CD14-positive monocyte (primary cell): ENCODE data around the gene PIK3CD. TPM values are rescaled to one million over a fixed set of nuclear protein-coding genes. Genes with fewer than 3 reads are reported as not detected.

Source experiments
- DNase-seq, 3 donors: peaks; one replicate each; pipeline ENCODE4 v3.0.0-alpha.2; 2011 to 2022
- H2AFZ ChIP-seq: 2 replicates; pipeline ENCODE4 v1.6.0; 2012; ENCODE audit warnings: mild to moderate bottlenecking, low read depth, low read length, inconsistent platforms; ENCODE audit not compliant: insufficient read depth, poor library complexity, severe bottlenecking
- H3K27ac ChIP-seq, 2 donors: 1 replicate in 1 of 2; 2 replicates in 1 of 2; pipeline ENCODE4 v1.5.1; 2012 to 2013; ENCODE audit warnings: low read length in 2 of 2, control low read depth in 1 of 2, inconsistent platforms in 1 of 2, low read depth in 1 of 2, mild to moderate bottlenecking in 1 of 2
- H3K27me3 ChIP-seq, 2 donors: one replicate each; pipeline versions ENCODE4 v1.6.0 to v1.6.1; 2011 to 2013; ENCODE audit warnings: low read length in 2 of 2; ENCODE audit not compliant: control insufficient read depth in 2 of 2, insufficient read depth in 2 of 2
- H3K36me3 ChIP-seq, 2 donors: replicated peaks in 1 of 2; 1 replicate in 1 of 2; 2 replicates in 1 of 2; pipeline versions ENCODE4 v1.5.1 to v1.6.1; 2012 to 2013; ENCODE audit warnings: low read length in 2 of 2, control low read depth in 1 of 2, inconsistent platforms in 1 of 2, mild to moderate bottlenecking in 1 of 2; ENCODE audit not compliant: insufficient read depth in 2 of 2, control insufficient read depth in 1 of 2
- H3K4me1 ChIP-seq, 2 donors: 1 replicate in 1 of 2; 2 replicates in 1 of 2; pipeline versions ENCODE4 v1.5.1 to v1.6.1; 2012 to 2013; ENCODE audit warnings: low read length in 2 of 2, control low read depth in 1 of 2, inconsistent platforms in 1 of 2, mild to moderate bottlenecking in 1 of 2, moderate library complexity in 1 of 2; ENCODE audit not compliant: insufficient read depth in 2 of 2, control insufficient read depth in 1 of 2
- H3K4me2 ChIP-seq: replicated peaks from 2 replicates; pipeline ENCODE3; 2012; ENCODE audit warnings: low read length, moderate library complexity, mild to moderate bottlenecking; ENCODE audit not compliant: poor library complexity, severe bottlenecking; ENCODE audit errors: extremely low read depth
- H3K4me3 ChIP-seq, 3 experiments: fragments of 200-600 bp in 1 of 3; sonication (generic) in 1 of 3; replicated peaks in 1 of 3; 1 replicate in 2 of 3; 2 replicates in 1 of 3; pipeline ENCODE4 v1.5.1; 2011 to 2013; ENCODE audit warnings: low read length in 3 of 3, mild to moderate bottlenecking in 3 of 3, control low read depth in 2 of 3, low read depth in 2 of 3, inconsistent platforms in 1 of 3, moderate library complexity in 1 of 3
- H3K79me2 ChIP-seq: 2 replicates; pipeline ENCODE4 v1.6.0; 2012; ENCODE audit warnings: mild to moderate bottlenecking, control low read depth, inconsistent platforms, low read length, moderate library complexity; ENCODE audit not compliant: insufficient read depth
- H3K9ac ChIP-seq: 2 replicates; pipeline ENCODE4 v1.6.0; 2017; ENCODE audit warnings: low read length, mild to moderate bottlenecking; ENCODE audit not compliant: insufficient read depth, poor library complexity, severe bottlenecking
- H3K9me3 ChIP-seq, 2 donors: replicated peaks in 1 of 2; 1 replicate in 1 of 2; 2 replicates in 1 of 2; pipeline versions ENCODE4 v1.5.1 to v1.6.1; 2012 to 2013; ENCODE audit warnings: low read length in 2 of 2, control low read depth in 1 of 2; ENCODE audit not compliant: control insufficient read depth in 1 of 2, insufficient read depth in 1 of 2
- H4K20me1 ChIP-seq: 2 replicates; pipeline ENCODE4 v1.6.0; 2012; ENCODE audit warnings: mild to moderate bottlenecking, low read length, control low read depth, moderate library complexity; ENCODE audit not compliant: insufficient read depth
- H3K27ac Mint-ChIP-seq, 7 donors: one replicate each; pipeline ENCODE4 v1.8.0; 2020; ENCODE audit warnings: mild to moderate bottlenecking in 7 of 7, mixed read lengths in 7 of 7, moderate library complexity in 6 of 7, inconsistent platforms in 2 of 7
- H3K27me3 Mint-ChIP-seq, 3 donors: one replicate each; pipeline ENCODE4 v1.8.0; 2021 to 2022; ENCODE audit warnings: low read depth in 3 of 3, mild to moderate bottlenecking in 3 of 3, mixed read lengths in 3 of 3, moderate library complexity in 3 of 3, inconsistent platforms in 1 of 3
- H3K36me3 Mint-ChIP-seq, 2 donors: one replicate each; pipeline ENCODE4 v1.8.0; 2020; ENCODE audit warnings: mixed read lengths in 2 of 2, inconsistent platforms in 1 of 2, mild to moderate bottlenecking in 1 of 2
- H3K4me1 Mint-ChIP-seq: one replicate; pipeline ENCODE4 v1.8.0; 2020; ENCODE audit warnings: mild to moderate bottlenecking, mixed read lengths
- H3K4me3 Mint-ChIP-seq, 2 donors: one replicate each; pipeline ENCODE4 v1.8.0; 2020; ENCODE audit warnings: mild to moderate bottlenecking in 2 of 2, mixed read lengths in 2 of 2, moderate library complexity in 1 of 2
- H3K9me3 Mint-ChIP-seq, 7 donors: one replicate each; pipeline ENCODE4 v1.8.0; 2020 to 2022; ENCODE audit warnings: mixed read lengths in 7 of 7, mild to moderate bottlenecking in 6 of 7, moderate library complexity in 6 of 7, inconsistent platforms in 2 of 7
- CTCF ChIP-seq: fragments of 200-600 bp; IDR thresholded peaks from one replicate; pipeline ENCODE4 v1.8.0; 2022; ENCODE audit warnings: antibody characterized with exemption, mild to moderate bottlenecking
- WGBS: methylation state at CpG from one replicate; pipeline ENCODE4 v1.1.5; 2013; ENCODE audit warnings: missing lambda C conversion rate; ENCODE audit not compliant: insufficient coverage; 5-methylcytosine and 5-hydroxymethylcytosine counted together
- intact Hi-C, 2 donors: fragments of 100-400 bp; cut with micrococcal nuclease; formaldehyde crosslinking; loops; one replicate each; pipeline versions ENCODE4 v1.15.0 to v1.15.1; 2023
- polyA plus RNA-seq, 3 donors: library from polyadenylated mRNA; depleted of rRNA in 1 of 3; unstranded in 2 of 3; stranded (reverse) in 1 of 3; fragments of 300-500 nt in 2 of 3; fragments of >200 nt in 1 of 3; fragmentation: Illumina TruSeq in 2 of 3; gene quantifications; 1 replicate in 2 of 3; 2 replicates in 1 of 3; pipeline ENCODE4 v1.2.3, GENCODE V29; 2012 to 2021

The PIK3CD gene
- polyA plus RNA-seq, 3 donors: 33.2 to 120 (median 52.2) TPM

GRCh38 chr1:9688599-9688998 is 37.1 kb downstream of the PIK3CD start:
- Histone ChIP-seq H2AFZ (no peak overlapping the region), H3K27me3 (no peaks in the 10 kb centered on the region), H3K4me3 (peak overlapping the region; percentile 33 to 75 (median 35)), H4K20me1 (peaks cover 98% of the 10 kb centered on the region), H3K4me1 (peaks cover 71 to 81% of the 10 kb centered on the region in 2 donors), H3K27ac (peak overlapping the region in 1 of 2 donors; percentile 48), H3K4me2 (peak overlapping the region; percentile 86), H3K36me3 (peaks cover 23% of the 10 kb centered on the region in 2 donors), H3K9me3 (no peaks in the 10 kb centered on the region), H3K79me2 (peaks cover 98% of the 10 kb centered on the region), H3K9ac (no peak overlapping the region)
- Mint-ChIP-seq H3K4me3 (peak overlapping the region; percentile 72 to 84), H3K9me3 (peaks cover 0 to 1% (median 0%) of the 10 kb centered on the region in 7 donors), H3K27me3 (peaks cover 0 to 3% (median 0%) of the 10 kb centered on the region in 3 donors), H3K27ac (peak overlapping the region in 5 of 7 donors; percentile 32 to 76 (median 44)), H3K36me3 (peaks cover 25 to 37% of the 10 kb centered on the region in 2 donors), H3K4me1 (peaks cover 72% of the 10 kb centered on the region)
- intact Hi-C loops: loop anchor here (5.0 to 10.0 kb wide), 3 partner anchors 36 to 216 kb away; partner anchors contain the start of gene PIK3CD (in 2 of the 2)
- DNase-seq: no peak
- 86% methylated on average over 8 of the region's 14 CpGs for WGBS
- TF ChIP-seq CTCF: no peak

- 3% methylated on average over 66 of the region's 72 CpGs for WGBS
- Histone ChIP-seq H3K9ac (peak overlapping the region; percentile 61), H4K20me1 (peaks cover 98% of the 10 kb centered on the region)
Observed at GRCh38 chr1:9689011-9689706, 37.6 kb downstream of the PIK3CD start.

More at GRCh38 chr1:9689011-9689706, 37.6 kb downstream of the PIK3CD start:
- H3K4me1 Mint-ChIP-seq: peaks cover 72% of the 10 kb centered on the region
- Histone ChIP-seq H3K4me2 (peak overlapping the region; percentile 86), H3K79me2 (peaks cover 98% of the 10 kb centered on the region), H3K4me1 (peaks cover 66 to 76% of the 10 kb centered on the region in 2 donors), H3K27me3 (no peaks in the 10 kb centered on the region), H2AFZ (no peak overlapping the region), H3K27ac (peak overlapping the region in 1 of 2 donors; percentile 48), H3K36me3 (peaks cover 28% of the 10 kb centered on the region in 2 donors), H3K4me3 (peak overlapping the region; percentile 33 to 75 (median 35)), H3K9me3 (no peaks in the 10 kb centered on the region)
- intact Hi-C loops: loop anchor here (5.0 to 10.0 kb wide), 3 partner anchors 37 to 216 kb away; partner anchors contain the start of gene PIK3CD (in 2 of the 2)
- TF ChIP-seq CTCF: no peak
- peak overlapping the region in 3 of 7 donors; percentile 6 to 41 (median 32) for H3K27ac Mint-ChIP-seq
- peaks cover 26 to 39% of the 10 kb centered on the region in 2 donors for H3K36me3 Mint-ChIP-seq
- H3K4me3 Mint-ChIP-seq: peak overlapping the region; percentile 72 to 84
- peak; percentile 43 to 64 (median 61) for DNase-seq
- H3K9me3 Mint-ChIP-seq: peaks cover 0 to 1% (median 0%) of the 10 kb centered on the region in 7 donors
- peaks cover 0 to 3% (median 0%) of the 10 kb centered on the region in 3 donors for H3K27me3 Mint-ChIP-seq
